Heart left ventricle (tissue), 16 donors: Measurements from ENCODE around the gene MBD3L4. TPM values are rescaled to one million over a fixed set of nuclear protein-coding genes. Genes with fewer than 3 reads are reported as not detected.
A peak's percentile ranks its signal among the peaks of the same experiment; 100 is the strongest.
"Not testable (repeated sequence)": the region's sequence is repeated elsewhere in the genome, so short reads cannot be mapped to it uniquely, and the experiment has no call there.

Source experiments
- ATAC-seq, 4 donors: fragments of 200-7000 bp; cut with Tn5 transposase; one replicate each; pipeline ENCODE4 v1.9.1; 2020 to 2022; ENCODE audit warnings: moderate library complexity in 4 of 4, mild to moderate bottlenecking in 3 of 4, moderate number of reproducible peaks in 1 of 4
- DNase-seq, 5 donors: peaks; one replicate each; pipeline ENCODE4 v3.0.0-alpha.2; 2020
- H3K27ac ChIP-seq, 12 donors: fragments of 200-600 bp; sonication (generic) in 4 of 12; one replicate each; pipeline versions ENCODE4 v1.5.0 to v1.8.0; 2016 to 2022; ENCODE audit warnings: mild to moderate bottlenecking in 2 of 12
- H3K27me3 ChIP-seq, 9 donors: fragments of 200-600 bp; sonication (generic) in 2 of 9; one replicate each; pipeline versions ENCODE4 v1.5.1 to v1.8.0; 2016 to 2022; ENCODE audit warnings: mild to moderate bottlenecking in 3 of 9
- H3K36me3 ChIP-seq, 9 donors: fragments of 200-600 bp; sonication (generic) in 2 of 9; one replicate each; pipeline versions ENCODE4 v1.5.0 to v1.8.0; 2018 to 2022; ENCODE audit warnings: mild to moderate bottlenecking in 2 of 9
- H3K4me1 ChIP-seq, 12 donors: fragments of 200-600 bp; sonication (generic) in 4 of 12; one replicate each; pipeline versions ENCODE4 v1.5.0 to v1.8.0; 2016 to 2022; ENCODE audit warnings: mild to moderate bottlenecking in 3 of 12
- H3K4me3 ChIP-seq, 12 donors: fragments of 200-600 bp; sonication (generic) in 4 of 12; one replicate each; pipeline versions ENCODE4 v1.5.0 to v1.8.0; 2017 to 2022; ENCODE audit warnings: mild to moderate bottlenecking in 9 of 12, moderate library complexity in 4 of 12
- H3K9me3 ChIP-seq, 12 donors: fragments of 200-600 bp; sonication (generic) in 4 of 12; one replicate each; pipeline versions ENCODE4 v1.5.0 to v1.8.0; 2016 to 2022; ENCODE audit warnings: mild to moderate bottlenecking in 1 of 12
- POLR2A ChIP-seq, 2 donors: fragments of 450-650 bp; IDR thresholded peaks; one replicate each; pipeline ENCODE4 v1.6.1; 2017; ENCODE audit warnings: antibody characterized with exemption in 2 of 2, mild to moderate bottlenecking in 2 of 2, moderate library complexity in 2 of 2
- WGBS, 4 donors: extraction: QIAGEN DNeasy Blood & Tissue Kit in 2 of 4; methylation state at CpG; one replicate each; pipeline versions ENCODE4 v1.1.5 to v1.1.7; 2013 to 2018; 5-methylcytosine and 5-hydroxymethylcytosine counted together
- intact Hi-C, 10 donors: fragments of 100-400 bp; cut with DNase I; formaldehyde crosslinking; loops; one replicate each; pipeline versions ENCODE4 v1.11.1 to v1.14.2; 2022
- polyA plus RNA-seq, 2 donors: library from polyadenylated mRNA; stranded (reverse); fragments of 200-250 nt; gene quantifications; one replicate each; pipeline ENCODE4 v1.2.3, GENCODE V29; 2013
- total RNA-seq, 9 donors: library from RNA; depleted of rRNA in 2 of 9; stranded (reverse); fragments of >200 nt in 2 of 9; fragmentation: NEBNext Ultra II Directional in 3 of 9; extraction: Animal tissue kit (Norgen Biotek cat#: 25700) in 3 of 9; gene quantifications; one replicate each; pipeline versions ENCODE4 v1.1.0 to v1.2.4, GENCODE V29; 2016 to 2023
- TF ChIP-seq, protein P1 (sequence below), 12 donors: fragments of 200-600 bp; sonication (generic) in 4 of 12; IDR thresholded peaks; one replicate each; pipeline versions ENCODE4 v1.5.0 to v1.8.0; 2018 to 2022; ENCODE audit warnings: antibody characterized with exemption in 12 of 12, mild to moderate bottlenecking in 5 of 12
- donor health status: ischemic (EF 13 %, LVEDD 7.1; RV severe dilation, severe dysfunction).
- donor health status: healthy with polysubstance abuse.
- donor health status: DM: no; HTN: yes; CAD: no.
- donor health status: DM: no; HTN: no; CAD: no.
- donor health status: ischemic (EF 25% LVEDD 6.9; RV normal size, moderate dysfunction).
- donor health status: ischemic (EF 25% LVEDD 5.7; RV mildly dilated, moderate dysfunction).
- donor health status: healthy.
- donor health status: DM: yes; HTN: yes; CAD: no.
- donor health status: ischemic (EF 35%, LVEDD 5.7; RV mildly dilated, moderate dysfunction).
- donor health status: nonischemic (EF 11% LVEDD 7.7; RV severe dilation, severe dysfunction).
- donor health status: DM: yes; HTN: yes; CAD: no.
- donor health status: PGD.
- donor health status: ischemic (EF 29% LVEDD 5.4; RV normal size, mild dysfunction).
- donor health status: nonischemic (EF 23%, LVEDD 6.1; RV moderate dilation, normal function).

Gene MBD3L4
- total and polyA plus RNA-seq, 11 donors = not detected

DNA sequence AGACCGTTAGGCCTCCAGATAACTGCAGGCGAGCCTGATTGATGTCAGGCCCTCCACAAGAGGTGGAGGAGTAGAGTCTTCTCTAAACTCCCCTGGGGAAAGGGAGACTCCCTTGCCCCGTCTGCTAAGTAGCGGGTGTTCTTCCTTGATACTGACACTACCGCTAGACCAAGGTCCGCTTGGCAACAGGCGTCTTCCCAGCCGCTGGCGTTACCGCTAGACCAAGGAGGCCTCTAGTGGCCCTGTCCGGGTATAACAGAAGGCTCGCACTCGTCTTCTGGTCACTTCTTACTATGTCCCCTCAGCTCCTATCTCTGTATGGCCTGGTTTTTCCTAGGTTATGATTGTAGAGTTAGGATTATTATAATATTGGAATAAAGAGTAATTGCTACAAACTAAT, 27.1 kb upstream of the MBD3L4 start:
- not testable (repeated sequence) for H3K4me3 ChIP-seq, ATAC-seq, H3K27ac ChIP-seq, H3K9me3 ChIP-seq, H3K27me3 ChIP-seq
- TF ChIP-seq, protein P1, sequence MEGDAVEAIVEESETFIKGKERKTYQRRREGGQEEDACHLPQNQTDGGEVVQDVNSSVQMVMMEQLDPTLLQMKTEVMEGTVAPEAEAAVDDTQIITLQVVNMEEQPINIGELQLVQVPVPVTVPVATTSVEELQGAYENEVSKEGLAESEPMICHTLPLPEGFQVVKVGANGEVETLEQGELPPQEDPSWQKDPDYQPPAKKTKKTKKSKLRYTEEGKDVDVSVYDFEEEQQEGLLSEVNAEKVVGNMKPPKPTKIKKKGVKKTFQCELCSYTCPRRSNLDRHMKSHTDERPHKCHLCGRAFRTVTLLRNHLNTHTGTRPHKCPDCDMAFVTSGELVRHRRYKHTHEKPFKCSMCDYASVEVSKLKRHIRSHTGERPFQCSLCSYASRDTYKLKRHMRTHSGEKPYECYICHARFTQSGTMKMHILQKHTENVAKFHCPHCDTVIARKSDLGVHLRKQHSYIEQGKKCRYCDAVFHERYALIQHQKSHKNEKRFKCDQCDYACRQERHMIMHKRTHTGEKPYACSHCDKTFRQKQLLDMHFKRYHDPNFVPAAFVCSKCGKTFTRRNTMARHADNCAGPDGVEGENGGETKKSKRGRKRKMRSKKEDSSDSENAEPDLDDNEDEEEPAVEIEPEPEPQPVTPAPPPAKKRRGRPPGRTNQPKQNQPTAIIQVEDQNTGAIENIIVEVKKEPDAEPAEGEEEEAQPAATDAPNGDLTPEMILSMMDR (IDR thresholded peaks at IDR 0.05) = peak in 4 of 12 donors; percentile 14 to 35 (median 24)
- peaks cover 0 to 16% (median 14%) of the 10 kb centered on the region in 9 donors for H3K36me3 ChIP-seq
- peak in 1 of 5 donors; percentile 29 for DNase-seq
- WGBS, 4 donors = 40 to 46% (median 43%) methylated on average over 10 to 13 of the region's 13 CpGs
- intact Hi-C loops = loop anchor here in 1 of 10 donors (5.0 to 10.0 kb wide), 2 partner anchors 560 to 1768 kb away; partner anchors contain the start of genes MBD3L1, PET100, XAB2 and ZNF558
- H3K4me1 ChIP-seq = peaks cover 0 to 15% (median 9%) of the 10 kb centered on the region in 12 donors

DNA sequence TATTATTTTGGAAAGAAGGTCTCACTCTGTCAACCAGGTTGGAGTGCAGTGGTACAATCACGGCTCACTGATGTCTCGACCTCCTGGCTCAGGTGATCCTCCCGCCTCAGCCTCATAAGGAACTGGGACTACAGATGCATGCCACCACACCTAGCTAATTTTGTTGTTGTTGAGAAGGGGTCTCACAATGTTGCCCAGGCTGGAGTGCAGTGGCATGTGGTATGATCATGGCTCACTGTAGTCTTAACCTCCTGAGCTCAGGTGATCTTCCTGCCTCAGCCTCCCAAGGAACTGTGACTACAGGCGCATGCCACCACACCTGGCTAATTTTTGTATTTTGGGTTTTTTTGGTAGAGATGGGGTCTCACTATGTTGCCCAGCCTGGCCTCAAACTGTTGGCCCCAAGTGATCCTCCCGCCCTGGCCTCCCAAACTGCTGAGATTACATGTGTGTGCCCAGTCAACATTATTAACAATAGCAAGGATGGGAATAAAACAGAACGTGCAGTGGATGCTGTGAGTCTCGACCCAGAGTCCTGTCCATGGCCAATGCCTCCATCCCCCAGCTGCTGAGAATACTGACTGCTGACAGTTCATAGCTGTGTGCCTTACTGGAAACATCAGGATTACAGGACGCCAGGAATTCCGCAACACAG, 23.9 kb upstream of the MBD3L4 start:
- TF ChIP-seq, protein P1 (IDR thresholded peaks at IDR 0.05) = no peak
- TF ChIP-seq POLR2A (IDR thresholded peaks at IDR 0.05) = no peak
- Histone ChIP-seq H3K4me1 (no peaks in the 10 kb centered on the region), H3K27me3 (no peaks in the 10 kb centered on the region), H3K4me3 (no peak overlapping the region), H3K9me3 (peaks cover 0 to 6% (median 0%) of the 10 kb centered on the region in 12 donors), H3K27ac (no peak overlapping the region), H3K36me3 (no peaks in the 10 kb centered on the region)
- DNase-seq = no peak
- no peak for ATAC-seq
- intact Hi-C loops = loop anchor here in 1 of 10 donors (10.0 kb wide), 1 partner anchor 1771 kb away; the partner anchor contains the start of genes MBD3L1 and ZNF558
- WGBS, 4 donors = 89 to 95% (median 92%) methylated on average over 9 of the region's 9 CpGs

DNA sequence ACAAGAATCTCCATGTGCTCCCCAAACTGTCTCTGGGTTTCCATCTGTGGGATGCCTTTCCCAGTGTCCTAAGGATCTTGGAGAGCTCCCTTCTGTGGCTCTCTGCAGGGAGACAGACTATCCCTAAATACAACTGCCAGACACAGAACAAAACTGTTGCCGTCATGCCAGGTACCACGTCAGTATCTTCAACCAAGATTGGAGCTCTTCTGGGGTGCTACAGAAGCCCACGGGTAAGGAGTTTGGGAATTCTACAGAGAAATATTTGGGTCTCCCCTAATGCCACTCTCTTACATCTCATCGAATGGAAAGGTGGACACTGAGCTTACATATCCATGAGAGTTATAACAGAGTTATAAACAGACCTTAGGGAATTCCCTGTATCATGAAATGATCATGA, 23.4 kb upstream of the MBD3L4 start:
- Histone ChIP-seq H3K27ac (no peak overlapping the region), H3K36me3 (no peaks in the 10 kb centered on the region), H3K4me1 (no peaks in the 10 kb centered on the region), H3K27me3 (no peaks in the 10 kb centered on the region), H3K4me3 (no peak overlapping the region), H3K9me3 (peaks cover 0 to 6% (median 0%) of the 10 kb centered on the region in 12 donors)
- WGBS, 4 donors = 71 to 76% (median 74%) methylated on average over 4 of the region's 4 CpGs
- intact Hi-C loops = loop anchor here in 1 of 10 donors (10.0 kb wide), 1 partner anchor 1771 kb away; the partner anchor contains the start of genes MBD3L1 and ZNF558
- ATAC-seq (no peak), DNase-seq (no peak)
- TF ChIP-seq, protein P1 (IDR thresholded peaks at IDR 0.05) = no peak
- TF ChIP-seq POLR2A (IDR thresholded peaks at IDR 0.05) = no peak

DNA sequence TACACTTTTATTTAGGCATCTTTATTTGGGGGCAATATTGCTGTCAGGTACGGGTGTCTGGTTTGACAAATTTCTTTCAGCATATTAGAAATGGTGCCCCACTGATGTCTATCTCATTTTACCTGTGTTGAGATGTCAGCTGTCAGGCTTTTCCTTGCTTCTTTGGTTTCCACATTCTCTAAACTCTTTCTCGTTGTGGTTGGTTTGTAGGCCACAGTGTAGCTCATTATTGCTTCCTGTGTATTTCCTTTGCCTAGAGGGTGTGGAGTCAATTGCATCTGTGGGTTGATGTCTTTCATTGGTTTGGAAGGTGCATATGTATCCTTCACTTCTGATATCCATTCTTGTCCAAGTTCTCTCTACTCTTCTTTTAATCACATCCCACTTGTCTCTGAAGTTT, 20.0 kb upstream of the MBD3L4 start:
- ATAC-seq, H3K27ac ChIP-seq: not testable (repeated sequence)
- 39 to 68% (median 61%) methylated on average over 1 to 2 of the region's 2 CpGs for WGBS, 4 donors

DNA sequence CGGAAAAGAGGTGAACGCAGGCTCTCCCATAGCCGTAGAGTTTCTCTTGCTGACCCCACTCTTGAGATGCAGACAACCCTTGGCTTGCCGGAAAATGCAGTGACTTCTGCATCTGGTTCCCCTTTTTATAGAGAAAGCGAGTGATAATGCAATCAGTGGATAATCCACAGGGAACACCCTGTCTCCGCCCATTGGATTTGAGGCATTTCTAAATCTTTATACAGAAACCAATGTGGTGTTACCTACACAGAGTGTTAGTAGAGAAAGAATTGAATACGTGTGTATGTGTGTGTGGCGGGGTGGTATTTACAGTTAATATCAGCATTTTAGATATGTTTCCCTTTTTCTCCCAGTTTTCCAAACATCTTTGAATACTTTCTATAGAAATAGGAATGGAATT, 18.6 kb upstream of the MBD3L4 start, which contains the start of gene MBD3L3:
TSS of gene MBD3L3 (minus strand) at position 101 of the 400 bp plus-strand sequence. CDS start at position 30, 71 bp downstream.
- intact Hi-C loops, H3K4me1 ChIP-seq, H3K4me3 ChIP-seq, H3K36me3 ChIP-seq, DNase-seq, H3K27me3 ChIP-seq, H3K27ac ChIP-seq, H3K9me3 ChIP-seq, ATAC-seq: not testable (repeated sequence)
- WGBS, 4 donors = no CpG with 5 or more reads among the region's 8 CpGs

More for the DNA sequence above, 20.0 kb upstream of the MBD3L4 start:
- H3K27me3 ChIP-seq, H3K4me1 ChIP-seq, H3K36me3 ChIP-seq, H3K4me3 ChIP-seq, H3K9me3 ChIP-seq, DNase-seq: not testable (repeated sequence)
- intact Hi-C loops = loop anchor here in 1 of 10 donors (10.0 kb wide), 1 partner anchor 1775 kb away; the partner anchor contains the start of genes MBD3L1 and ZNF558

DNA sequence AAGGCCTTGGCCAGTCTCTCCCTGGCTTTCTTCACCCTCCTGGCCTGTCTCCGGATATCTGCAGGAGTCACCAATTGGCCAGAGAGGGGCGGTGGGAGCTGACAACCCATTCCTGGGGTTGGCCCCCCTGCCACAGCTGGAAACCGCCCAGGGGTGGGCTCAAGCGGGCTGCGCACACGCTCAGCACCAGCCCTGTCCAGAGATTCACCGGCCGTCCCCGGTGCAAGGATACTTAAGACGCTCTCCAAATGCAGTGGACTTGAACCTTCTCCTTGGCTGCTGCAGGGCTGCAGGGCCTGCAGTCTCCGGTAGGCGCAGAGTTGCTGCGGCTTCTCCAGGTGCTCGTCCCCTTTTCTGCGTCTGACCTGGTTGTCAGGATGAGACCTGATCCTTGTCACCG, 16.4 kb upstream of the MBD3L4 start:
- H3K27ac ChIP-seq, H3K4me3 ChIP-seq, H3K36me3 ChIP-seq, H3K9me3 ChIP-seq, H3K27me3 ChIP-seq, H3K4me1 ChIP-seq, intact Hi-C loops, ATAC-seq, DNase-seq: not testable (repeated sequence)
- 81 to 86% (median 83%) methylated on average over 7 to 9 of the region's 16 CpGs for WGBS, 4 donors

DNA sequence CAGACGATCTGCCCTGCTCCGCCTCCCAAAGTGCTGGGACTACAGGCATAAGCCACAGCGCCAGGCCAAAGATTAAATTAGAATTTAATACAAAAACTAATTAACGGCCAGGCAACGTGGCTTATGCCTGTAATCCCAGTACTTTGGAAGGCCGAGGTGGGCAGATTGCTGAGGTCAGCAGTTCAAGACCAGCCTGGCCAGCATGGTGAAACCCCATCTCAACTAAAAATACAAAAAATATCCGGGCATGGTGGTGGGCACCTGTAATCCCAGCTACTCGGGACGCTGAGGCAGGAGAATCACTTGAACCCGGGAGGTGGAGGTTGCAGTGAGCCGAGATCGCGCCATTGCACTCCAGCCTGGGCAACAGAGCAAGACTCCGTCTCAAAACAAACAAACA, 15.7 kb upstream of the MBD3L4 start:
- WGBS, 4 donors = 91 to 95% (median 92%) methylated on average over 12 to 13 of the region's 14 CpGs
- ATAC-seq, intact Hi-C loops: not testable (repeated sequence)

More for the DNA sequence above, 15.7 kb upstream of the MBD3L4 start:
- not testable (repeated sequence) for H3K27ac ChIP-seq, DNase-seq, H3K9me3 ChIP-seq, H3K36me3 ChIP-seq, H3K27me3 ChIP-seq, H3K4me1 ChIP-seq, H3K4me3 ChIP-seq
